Posterior cingulate gyrus (tissue), 11 donors: Measurements from ENCODE around the gene RNF217.
"Not testable (repeated sequence)": the region's sequence is repeated elsewhere in the genome, so short reads cannot be mapped to it uniquely, and the experiment has no call there.

Experiments used
- DNase-seq, 10 donors: peaks; one replicate each; pipeline versions ENCODE4 v3.0.0 to v3.0.0-alpha.2; 2020 to 2021; ENCODE audit warnings: mixed read lengths in 3 of 10
- intact Hi-C: fragments of 100-400 bp; cut with DNase I; formaldehyde crosslinking; loops from one replicate; pipeline ENCODE4 v1.15.1; 2023

The RNF217 gene, protein sequence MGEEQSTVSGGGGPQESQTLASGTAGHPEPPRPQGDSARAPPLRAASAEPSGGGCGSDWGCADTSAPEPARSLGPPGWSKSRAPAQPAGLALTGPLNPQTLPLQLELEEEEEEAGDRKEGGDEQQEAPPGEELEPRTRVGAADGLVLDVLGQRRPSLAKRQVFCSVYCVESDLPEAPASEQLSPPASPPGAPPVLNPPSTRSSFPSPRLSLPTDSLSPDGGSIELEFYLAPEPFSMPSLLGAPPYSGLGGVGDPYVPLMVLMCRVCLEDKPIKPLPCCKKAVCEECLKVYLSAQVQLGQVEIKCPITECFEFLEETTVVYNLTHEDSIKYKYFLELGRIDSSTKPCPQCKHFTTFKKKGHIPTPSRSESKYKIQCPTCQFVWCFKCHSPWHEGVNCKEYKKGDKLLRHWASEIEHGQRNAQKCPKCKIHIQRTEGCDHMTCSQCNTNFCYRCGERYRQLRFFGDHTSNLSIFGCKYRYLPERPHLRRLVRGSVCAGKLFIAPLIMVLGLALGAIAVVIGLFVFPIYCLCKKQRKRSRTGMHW

GRCh38 chr6:124961777-124962638 lies at the start of gene RNF217:
TSS of gene RNF217 (plus strand) at chr6:124962437. CDS start at chr6:124962545, 108 bp downstream.
- DNase-seq, result peak in 9 of 10 donors; percentile 40 to 90 (median 53)
- intact Hi-C loops, result loop anchor here (5.0 to 10.0 kb wide), 3 partner anchors 53 to 343 kb away; partner anchors contain the start of gene HDDC2

GRCh38 chr6:124913056-124913455 lies 49.2 kb upstream of the RNF217 start:
- DNase-seq, result no peak
- intact Hi-C loops, result no loop called here

GRCh38 chr6:124917769-124918168 lies 44.5 kb upstream of the RNF217 start:
- intact Hi-C loops, result no loop called here

GRCh38 chr6:124919703-124920102 lies 42.5 kb upstream of the RNF217 start:
- intact Hi-C loops, DNase-seq: not testable (repeated sequence)

More at GRCh38 chr6:124917769-124918168, 44.5 kb upstream of the RNF217 start:
- DNase-seq, result no peak

DNA sequence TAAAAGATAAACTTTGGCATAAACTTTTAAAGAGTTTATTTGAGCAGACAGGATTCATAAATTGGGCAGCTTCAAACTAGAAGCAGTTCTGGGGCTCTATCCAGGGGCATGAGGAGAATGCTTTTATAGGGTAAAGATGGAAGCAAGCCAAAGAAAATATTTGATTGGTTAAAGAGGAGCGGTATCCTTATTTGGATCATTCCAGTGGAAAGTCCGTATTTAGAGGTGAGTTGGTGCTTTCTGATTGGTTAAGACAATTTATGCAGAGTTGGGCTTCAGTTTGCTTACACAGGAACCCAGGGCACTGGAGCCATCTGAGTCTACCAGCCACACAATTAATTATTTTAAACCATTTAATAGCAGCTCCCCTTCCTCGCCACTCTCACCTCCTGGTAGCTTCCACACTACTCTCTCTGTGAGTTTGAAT lies 37.9 kb upstream of the RNF217 start:
- intact Hi-C loops, result no loop called here
- DNase-seq, result no peak

DNA sequence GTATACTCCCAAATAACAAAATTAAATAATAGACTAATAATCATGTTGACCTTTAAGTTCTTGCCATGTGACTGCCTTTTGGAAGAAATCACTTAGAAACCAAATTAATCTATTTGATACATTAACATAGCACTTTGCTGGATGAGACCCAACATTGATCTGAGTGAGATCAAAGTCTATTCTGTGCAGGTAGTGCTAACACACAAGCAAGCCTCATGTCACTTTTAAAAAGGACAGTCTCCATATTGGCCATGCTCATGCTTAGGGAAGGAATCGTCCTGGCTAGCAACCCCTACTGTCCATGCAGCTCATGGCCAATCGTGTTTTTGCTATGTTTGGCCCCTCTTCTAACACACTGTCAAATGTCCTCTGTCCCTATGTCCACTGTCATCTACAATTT lies 35.8 kb upstream of the RNF217 start:
- intact Hi-C loops, result no loop called here
- DNase-seq, result no peak

DNA sequence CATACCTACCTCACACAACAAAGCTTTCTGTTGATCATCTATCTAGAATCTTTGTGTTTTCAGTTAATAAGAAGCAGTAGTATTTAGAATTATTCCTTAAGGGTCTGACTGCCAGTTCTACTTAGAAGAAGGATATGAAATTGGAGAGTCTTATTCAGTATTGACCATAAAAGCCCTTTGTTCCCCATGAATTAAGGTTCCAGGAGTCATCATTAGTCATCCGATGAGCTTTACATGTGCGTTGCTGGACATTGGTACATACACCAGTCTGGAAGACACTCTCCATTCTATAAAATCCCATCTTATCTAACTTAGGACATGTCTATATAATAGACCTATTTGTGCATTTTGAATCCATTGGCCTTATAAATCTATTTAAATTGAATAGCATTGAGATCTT lies 34.4 kb upstream of the RNF217 start:
- DNase-seq, result no peak
- intact Hi-C loops, result no loop called here

GRCh38 chr6:124928851-124929250 lies 33.4 kb upstream of the RNF217 start:
- intact Hi-C loops, result no loop called here
- no peak for DNase-seq

DNA sequence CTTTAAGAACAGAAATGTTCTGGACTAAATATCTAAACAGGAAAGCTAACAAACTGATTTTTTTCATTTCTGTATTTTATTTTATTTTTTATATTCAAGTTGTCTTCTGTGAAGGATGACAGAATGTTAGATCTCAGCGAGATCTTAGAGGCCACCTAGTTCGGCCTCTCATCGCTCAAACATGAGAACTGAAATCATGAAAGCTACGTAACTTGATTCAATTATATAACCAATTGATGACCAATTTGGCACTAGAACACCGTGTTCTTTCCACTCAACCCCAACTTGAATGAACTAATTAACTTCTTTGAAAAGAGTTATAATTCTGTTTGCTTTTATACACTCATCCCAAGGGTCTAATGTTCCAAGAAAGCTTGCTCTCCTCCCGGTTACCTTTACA lies 24.6 kb upstream of the RNF217 start:
- DNase-seq, result no peak
- intact Hi-C loops, result no loop called here

- no peak for DNase-seq
- intact Hi-C loops, result no loop called here
Observed at GRCh38 chr6:124941259-124941658, 21.0 kb upstream of the RNF217 start.

- intact Hi-C loops, result no loop called here
- no peak for DNase-seq
Observed at GRCh38 chr6:124943658-124944057, 18.6 kb upstream of the RNF217 start.

DNA sequence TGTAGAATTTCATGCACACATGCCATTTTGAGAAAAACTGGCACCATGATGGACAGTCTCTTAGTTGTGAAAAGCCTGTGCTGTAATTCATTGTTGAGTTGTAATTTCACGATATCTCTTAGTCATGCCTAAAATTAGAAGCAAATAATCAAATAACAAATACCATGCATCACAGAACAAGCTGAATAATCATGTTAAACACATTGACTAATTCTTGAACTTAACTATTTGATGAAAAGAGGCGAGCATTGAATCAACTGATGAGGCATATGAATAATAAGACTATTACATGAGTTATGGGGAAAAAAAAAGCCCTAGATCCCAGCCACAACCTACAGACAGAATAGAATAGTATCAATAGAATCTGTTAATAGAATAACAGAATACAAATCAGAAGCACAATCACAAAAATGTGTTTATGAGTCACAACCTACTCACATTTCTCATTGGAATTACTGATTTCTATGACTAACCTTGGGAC lies 14.2 kb upstream of the RNF217 start:
- no peak for DNase-seq
- intact Hi-C loops, result no loop called here

GRCh38 chr6:124949706-124950105 lies 12.5 kb upstream of the RNF217 start:
- intact Hi-C loops, result no loop called here
- no peak for DNase-seq

DNA sequence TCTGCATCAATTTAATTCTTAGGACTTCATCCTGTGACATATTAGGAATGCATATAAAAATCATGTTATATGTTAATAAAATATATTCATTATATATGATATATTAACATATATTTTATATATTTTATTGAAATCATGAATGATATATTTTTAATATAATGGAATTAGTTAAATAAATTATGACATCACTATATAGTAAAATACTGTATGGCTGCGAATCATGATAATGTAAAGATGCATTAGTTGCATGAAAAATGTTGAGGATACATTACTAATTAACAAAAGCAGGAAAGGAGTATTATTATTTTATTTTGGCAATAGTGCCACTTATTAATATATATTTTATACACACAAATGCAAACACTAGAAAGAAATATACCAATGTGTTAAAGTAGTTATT lies 8.4 kb upstream of the RNF217 start:
- intact Hi-C loops, result no loop called here
- DNase-seq, result no peak

GRCh38 chr6:124955108-124955856 lies 7.0 kb upstream of the RNF217 start:
- DNase-seq, result peak in 1 of 10 donors; percentile 52
- intact Hi-C loops, result loop anchor here (5.0 kb wide), 1 partner anchor 83 kb away; no protein-coding TSS in a partner anchor

DNA sequence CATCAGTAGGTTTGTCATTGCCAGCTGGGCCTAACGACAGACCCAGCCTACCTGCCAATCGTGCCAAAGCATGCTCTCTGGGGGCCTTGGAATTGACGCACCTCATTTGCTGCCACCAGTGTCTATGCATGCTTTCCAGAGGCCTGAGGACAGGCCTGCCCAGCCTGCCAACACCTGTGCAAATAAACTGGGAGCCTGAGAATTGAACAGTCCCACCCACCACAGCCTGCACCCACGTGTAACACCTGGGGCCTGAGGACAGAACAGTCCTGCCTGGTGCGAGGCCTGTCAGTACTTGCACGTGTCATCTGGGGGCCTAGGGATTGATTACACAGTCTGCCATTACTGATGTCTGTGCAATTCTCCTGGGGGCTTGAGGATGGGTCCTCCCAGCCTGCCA lies 6.2 kb upstream of the RNF217 start:
- peak in 1 of 10 donors; percentile 57 for DNase-seq
- intact Hi-C loops, result loop anchor here (5.0 kb wide), 1 partner anchor 84 kb away; no protein-coding TSS in a partner anchor

DNA sequence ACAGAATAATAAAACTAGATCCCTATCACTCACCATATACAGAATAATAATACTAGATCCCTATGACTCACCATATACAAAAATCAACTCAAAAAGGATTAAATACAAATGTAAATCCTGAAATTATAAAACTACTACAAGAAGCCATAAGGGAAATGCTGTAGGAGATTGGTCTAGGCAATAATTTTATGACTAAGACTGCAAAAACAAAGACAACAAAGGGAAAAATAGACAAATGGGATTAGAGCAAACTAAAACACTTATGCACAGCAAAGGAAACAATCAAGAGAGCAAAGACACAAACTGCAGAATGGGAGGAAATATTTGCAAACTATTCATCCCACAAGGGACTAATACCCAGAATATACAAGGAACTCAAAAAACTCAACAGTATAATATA lies 4.1 kb upstream of the RNF217 start:
- intact Hi-C loops, result loop anchor here (5.0 kb wide), 1 partner anchor 86 kb away; no protein-coding TSS in a partner anchor
- DNase-seq, result no peak

GRCh38 chr6:124958759-124959354 lies 3.4 kb upstream of the RNF217 start:
- intact Hi-C loops, result loop anchor here (5.0 kb wide), 1 partner anchor 87 kb away; no protein-coding TSS in a partner anchor

DNA sequence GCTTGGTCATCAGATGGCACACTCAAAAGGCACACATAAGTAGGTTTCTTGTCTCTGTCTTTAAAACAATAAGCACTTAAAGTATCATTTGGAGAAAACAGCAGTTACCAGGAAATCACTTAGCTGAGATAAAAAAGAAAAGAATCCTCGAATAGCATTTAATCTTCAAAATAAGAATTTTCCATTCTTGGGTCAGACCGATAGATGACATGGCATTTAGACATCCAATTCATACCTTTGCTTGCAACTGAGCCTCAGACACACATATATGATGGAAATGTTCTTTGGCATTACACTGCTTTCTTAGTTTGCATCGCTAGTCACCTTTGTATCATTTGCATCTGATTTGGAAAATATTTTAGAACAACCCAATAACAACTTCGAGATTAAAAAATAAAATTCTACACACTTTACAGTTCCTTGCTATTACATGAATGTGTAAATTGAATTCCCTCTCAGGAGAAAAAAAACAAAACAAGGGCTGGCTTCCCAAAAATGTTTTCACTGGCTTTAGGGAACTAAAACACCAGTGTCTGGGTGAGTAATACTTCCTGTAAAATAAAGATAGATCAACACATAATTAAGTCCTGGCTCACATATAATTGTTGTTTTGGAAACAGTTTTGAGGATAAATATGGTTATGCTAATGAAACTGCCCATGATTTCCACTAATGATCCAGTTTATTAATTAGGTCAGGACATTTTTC lies 1.3 kb upstream of the RNF217 start:
- intact Hi-C loops, result loop anchor here (5.0 to 10.0 kb wide), 3 partner anchors 54 to 344 kb away; partner anchors contain the start of gene HDDC2
- DNase-seq, result no peak

More at GRCh38 chr6:124958759-124959354, 3.4 kb upstream of the RNF217 start:
- DNase-seq, result no peak
